VCaP (cell line): Measurements from ENCODE around the gene C1QTNF2.

Experiments
- H3K27ac ChIP-seq: fragments of 450-650 bp; 2 replicates; pipeline ENCODE4 v1.5.1; 2017
- CTCF ChIP-seq: fragments of 450-650 bp; conservative IDR thresholded peaks from 2 replicates; pipeline ENCODE4 v1.5.1; 2017; ENCODE audit warnings: mild to moderate bottlenecking, moderate library complexity

The C1QTNF2 gene

GRCh38 chr5:160353379-160353778 lies 17.0 kb downstream of the C1QTNF2 start:
- no peak overlapping the region for H3K27ac ChIP-seq
- no peak for TF ChIP-seq CTCF

- no peak for TF ChIP-seq CTCF
- H3K27ac ChIP-seq: no peak overlapping the region
Observed at GRCh38 chr5:160352308-160352707, 18.1 kb downstream of the C1QTNF2 start.

- no peak overlapping the region for H3K27ac ChIP-seq
Observed at GRCh38 chr5:160349935-160350303, 20.5 kb downstream of the C1QTNF2 start.

GRCh38 chr5:160349249-160349934 lies 21.0 kb downstream of the C1QTNF2 start:
- H3K27ac ChIP-seq: no peak overlapping the region
- no peak for TF ChIP-seq CTCF

More at GRCh38 chr5:160349935-160350303, 20.5 kb downstream of the C1QTNF2 start:
- no peak for TF ChIP-seq CTCF

GRCh38 chr5:160348080-160348479 lies 22.3 kb downstream of the C1QTNF2 start:
- TF ChIP-seq CTCF: no peak

GRCh38 chr5:160347448-160347847 lies 23.0 kb downstream of the C1QTNF2 start:
- H3K27ac ChIP-seq: no peak overlapping the region
- TF ChIP-seq CTCF: no peak

More at GRCh38 chr5:160348080-160348479, 22.3 kb downstream of the C1QTNF2 start:
- H3K27ac ChIP-seq: no peak overlapping the region

- no peak overlapping the region for H3K27ac ChIP-seq
- TF ChIP-seq CTCF: no peak
Observed at GRCh38 chr5:160342413-160342941, 27.9 kb downstream of the C1QTNF2 start.
